ENCODE measurements around the gene LYG2. TPM values are rescaled to one million over a fixed set of nuclear protein-coding genes. Genes with fewer than 3 reads are reported as not detected.

LYG2 gene
- total RNA-seq, 1 experiment from 2014 or later = not detected

DNA sequence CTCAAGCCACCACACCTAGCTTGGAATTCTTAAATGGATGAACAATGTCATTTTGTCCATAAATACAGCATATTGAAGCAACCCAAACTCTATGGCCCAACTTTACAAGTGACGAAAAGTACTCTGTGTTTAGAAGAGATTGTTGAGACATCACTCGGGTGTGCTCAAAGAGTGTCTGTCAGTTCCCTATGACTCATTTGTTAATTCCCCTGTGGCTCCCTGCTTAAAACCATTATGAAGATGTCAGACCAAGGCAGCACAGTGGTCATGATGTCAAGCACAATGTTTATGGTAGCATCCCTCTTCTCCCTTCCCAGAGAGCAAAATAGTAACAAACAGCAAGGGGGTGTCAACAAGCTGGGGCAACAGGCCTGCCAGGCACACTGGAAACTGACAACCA, 42.5 kb upstream of the LYG2 start:
- POLR2A ChIA-PET (ENCODE audit: unreplicated experiment) = no interaction called here

DNA sequence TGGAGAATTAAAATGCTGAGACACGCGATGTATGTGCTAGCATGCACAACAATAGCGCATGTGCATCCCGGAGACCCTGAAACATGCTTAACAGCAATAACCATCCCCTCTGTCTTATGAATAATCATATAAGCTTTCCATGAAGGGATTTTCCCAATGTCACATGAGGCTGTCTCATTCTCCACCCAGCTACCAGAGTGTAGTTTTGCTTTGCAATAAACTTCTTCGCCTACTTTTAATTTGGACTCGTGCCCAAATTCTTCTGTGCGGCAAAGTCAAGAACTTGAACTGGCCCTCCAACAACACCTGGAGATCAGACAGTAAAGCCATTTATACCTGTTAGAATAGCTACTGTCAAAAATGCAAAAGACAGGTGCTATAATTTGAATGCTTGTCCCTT, 30.1 kb upstream of the LYG2 start:
- CTCF ChIA-PET = no interaction called here
- Histone ChIP-seq H3K27ac (no peak overlapping the region), H3K4me3 (no peak overlapping the region), H3K36me3 (ENCODE audit: low read depth) (no peaks in the 10 kb centered on the region), H3K79me2 (ENCODE audit: low read depth) (no peaks in the 10 kb centered on the region), H3F3A (ENCODE audit: insufficient read depth, low read depth) (no peaks in the 10 kb centered on the region), H2AFZ (no peak overlapping the region), H3K27me3 (ENCODE audit: insufficient read depth, low read depth) (no peaks in the 10 kb centered on the region), H3K4me1 (replicated peaks; ENCODE audit: insufficient read depth) (no peaks in the 10 kb centered on the region), H4K20me1 (ENCODE audit: insufficient read depth) (no peaks in the 10 kb centered on the region), H3K9me2 (ENCODE audit: insufficient read depth) (no peaks in the 10 kb centered on the region), H3K4me2 (no peak overlapping the region), H3K9me3 (ENCODE audit: insufficient read depth, low read depth) (0 out of 2 replicates have a peak, but pooled peaks cover 3% of the 10 kb centered on the region)
- intact Hi-C loops (cut with micrococcal nuclease; ENCODE audit: unreplicated experiment) = no loop called here
- TF ChIP-seq, protein P1, sequence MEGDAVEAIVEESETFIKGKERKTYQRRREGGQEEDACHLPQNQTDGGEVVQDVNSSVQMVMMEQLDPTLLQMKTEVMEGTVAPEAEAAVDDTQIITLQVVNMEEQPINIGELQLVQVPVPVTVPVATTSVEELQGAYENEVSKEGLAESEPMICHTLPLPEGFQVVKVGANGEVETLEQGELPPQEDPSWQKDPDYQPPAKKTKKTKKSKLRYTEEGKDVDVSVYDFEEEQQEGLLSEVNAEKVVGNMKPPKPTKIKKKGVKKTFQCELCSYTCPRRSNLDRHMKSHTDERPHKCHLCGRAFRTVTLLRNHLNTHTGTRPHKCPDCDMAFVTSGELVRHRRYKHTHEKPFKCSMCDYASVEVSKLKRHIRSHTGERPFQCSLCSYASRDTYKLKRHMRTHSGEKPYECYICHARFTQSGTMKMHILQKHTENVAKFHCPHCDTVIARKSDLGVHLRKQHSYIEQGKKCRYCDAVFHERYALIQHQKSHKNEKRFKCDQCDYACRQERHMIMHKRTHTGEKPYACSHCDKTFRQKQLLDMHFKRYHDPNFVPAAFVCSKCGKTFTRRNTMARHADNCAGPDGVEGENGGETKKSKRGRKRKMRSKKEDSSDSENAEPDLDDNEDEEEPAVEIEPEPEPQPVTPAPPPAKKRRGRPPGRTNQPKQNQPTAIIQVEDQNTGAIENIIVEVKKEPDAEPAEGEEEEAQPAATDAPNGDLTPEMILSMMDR (conservative IDR thresholded peaks at IDR 0.05) = no peak
- no peak for TF ChIP-seq EZH2 (IDR thresholded peaks at IDR 0.05; ENCODE audit: low read depth)
- POLR2A ChIA-PET (ENCODE audit: unreplicated experiment) = no interaction called here
- no peak for DNase-seq
- BruUV-seq (replicated peaks) = no TSS peak

More for the DNA sequence above, 42.5 kb upstream of the LYG2 start:
- Histone ChIP-seq H3K27ac (no peak overlapping the region), H2AFZ (no peak overlapping the region), H4K20me1 (ENCODE audit: insufficient read depth) (no peaks in the 10 kb centered on the region), H3K36me3 (ENCODE audit: low read depth) (no peaks in the 10 kb centered on the region), H3F3A (ENCODE audit: insufficient read depth, low read depth) (no peaks in the 10 kb centered on the region), H3K27me3 (ENCODE audit: insufficient read depth, low read depth) (no peaks in the 10 kb centered on the region), H3K9me2 (ENCODE audit: insufficient read depth) (no peaks in the 10 kb centered on the region), H3K4me2 (no peak overlapping the region), H3K9me3 (ENCODE audit: insufficient read depth, low read depth) (no peaks in the 10 kb centered on the region), H3K4me3 (no peak overlapping the region), H3K4me1 (replicated peaks; ENCODE audit: insufficient read depth) (no peaks in the 10 kb centered on the region), H3K79me2 (ENCODE audit: low read depth) (no peaks in the 10 kb centered on the region)
- DNase-seq = no peak
- intact Hi-C loops (cut with micrococcal nuclease; ENCODE audit: unreplicated experiment) = no loop called here
- CTCF ChIA-PET = no interaction called here
- TF ChIP-seq, protein P1 (conservative IDR thresholded peaks at IDR 0.05) = no peak
- TF ChIP-seq EZH2 (IDR thresholded peaks at IDR 0.05; ENCODE audit: low read depth) = no peak
- no TSS peak for BruUV-seq (replicated peaks)

DNA sequence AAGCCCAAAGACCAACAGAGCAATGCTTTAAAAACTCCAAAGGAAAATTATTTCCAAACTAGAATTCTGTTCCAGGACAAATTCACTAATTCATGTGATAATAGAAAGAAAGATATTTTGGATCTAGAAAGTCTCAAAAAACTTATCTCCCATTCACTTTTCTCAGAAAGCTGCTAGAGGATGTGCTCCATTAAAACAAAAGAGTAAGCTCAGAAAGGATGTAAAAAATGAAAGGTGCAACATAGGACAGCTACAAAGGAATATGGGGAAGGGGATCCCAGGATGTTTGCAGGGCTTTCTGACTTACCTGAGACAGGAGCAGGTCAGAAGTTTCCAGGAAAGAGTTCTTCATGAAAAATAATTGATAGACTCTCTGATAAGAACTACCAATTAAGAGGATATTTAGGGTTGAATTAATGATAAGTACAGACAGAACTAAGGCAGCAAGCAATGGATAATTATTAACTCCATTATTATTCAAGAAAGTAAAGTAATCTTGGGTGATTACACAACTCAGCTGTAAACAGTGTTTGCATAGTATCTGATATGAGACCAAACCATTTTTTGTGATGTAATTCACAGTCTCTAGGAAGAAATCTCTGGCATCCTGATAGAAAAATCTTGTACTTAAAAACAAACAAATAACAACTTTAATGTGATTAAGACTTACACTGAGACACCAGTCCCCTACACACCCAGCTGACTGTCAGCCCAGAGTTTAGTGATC, 24.7 kb upstream of the LYG2 start:
- Histone ChIP-seq H3K9me2 (ENCODE audit: insufficient read depth) (no peaks in the 10 kb centered on the region), H3K27me3 (ENCODE audit: insufficient read depth, low read depth) (no peaks in the 10 kb centered on the region), H3K4me1 (replicated peaks; ENCODE audit: insufficient read depth) (peaks cover 12% of the 10 kb centered on the region), H3K4me2 (no peak overlapping the region), H3K36me3 (ENCODE audit: low read depth) (no peaks in the 10 kb centered on the region), H3K9me3 (ENCODE audit: insufficient read depth, low read depth) (0 out of 2 replicates have a peak, but pooled peaks cover 7% of the 10 kb centered on the region), H2AFZ (no peak overlapping the region), H3K79me2 (ENCODE audit: low read depth) (no peaks in the 10 kb centered on the region), H3F3A (ENCODE audit: insufficient read depth, low read depth) (peaks cover 14% of the 10 kb centered on the region), H3K27ac (no peak overlapping the region), H4K20me1 (ENCODE audit: insufficient read depth) (no peaks in the 10 kb centered on the region), H3K4me3 (no peak overlapping the region)
- CTCF ChIA-PET = no interaction called here
- no TSS peak for BruUV-seq (replicated peaks)
- POLR2A ChIA-PET (ENCODE audit: unreplicated experiment) = no interaction called here
- DNase-seq = no peak
- TF ChIP-seq, protein P1 (conservative IDR thresholded peaks at IDR 0.05) = no peak
- no peak for TF ChIP-seq EZH2 (IDR thresholded peaks at IDR 0.05; ENCODE audit: low read depth)
- intact Hi-C loops (cut with micrococcal nuclease; ENCODE audit: unreplicated experiment) = no loop called here
